IMR-90 (cell line): ENCODE measurements around the gene DERL3. TPM values are rescaled to one million over a fixed set of nuclear protein-coding genes. Genes with fewer than 3 reads are reported as not detected.

Experiments
- ATAC-seq: fragments of 200-7000 bp; cut with Tn5 transposase; 2 replicates; pipeline ENCODE4 v1.9.1; 2020; ENCODE audit warnings: low read depth, mild to moderate bottlenecking, moderate library complexity
- BruUV-seq: library from RNA; stranded (reverse); fragments of 400-500 nt; replicated peaks from 2 replicates; lab custom pipeline; 2021; lab: Mats Ljungman, UMichigan
- CTCF ChIA-PET: fragments of 300-600 bp; formaldehyde crosslinking; extraction: SDS; loops from one replicate; lab custom pipeline; 2021; ENCODE audit warnings: antibody characterized with exemption; lab: Yijun Ruan, JAX
- POLR2A ChIA-PET: fragments of 300-600 bp; sonication (Branson Sonifier 250); formaldehyde crosslinking; loops from one replicate; lab custom pipeline; 2022; ENCODE audit warnings: antibody characterized with exemption; ENCODE audit not compliant: unreplicated experiment; lab: Charles Lee
- DNase-seq: peaks from one replicate; pipeline ENCODE4 v3.0.0; 2013
- H2AFZ ChIP-seq: replicated peaks from 2 replicates; pipeline ENCODE3; 2013; ENCODE audit warnings: low read length, mild to moderate bottlenecking; ENCODE audit not compliant: poor library complexity
- H2AK5ac ChIP-seq: 2 replicates; pipeline ENCODE4 v1.6.1; 2013; ENCODE audit warnings: low read depth, low read length, inconsistent platforms
- H2AK9ac ChIP-seq: replicated peaks from 2 replicates; pipeline ENCODE3; 2013; ENCODE audit warnings: mild to moderate bottlenecking, low read depth, low read length, moderate library complexity; ENCODE audit not compliant: poor library complexity
- H2BK120ac ChIP-seq: 2 replicates; pipeline ENCODE4 v1.6.1; 2013; ENCODE audit warnings: low read depth, low read length, inconsistent platforms
- H2BK15ac ChIP-seq: 3 replicates; pipeline ENCODE4 v1.6.1; 2013; ENCODE audit warnings: low read depth, low read length, inconsistent platforms
- H2BK20ac ChIP-seq: 2 replicates; pipeline ENCODE4 v1.6.1; 2013; ENCODE audit warnings: low read depth, mild to moderate bottlenecking, inconsistent platforms, low read length, moderate library complexity
- H2BK5ac ChIP-seq: 2 replicates; pipeline ENCODE4 v1.6.1; 2013; ENCODE audit warnings: mild to moderate bottlenecking, low read depth, low read length, inconsistent platforms; ENCODE audit not compliant: poor library complexity, severe bottlenecking
- H3K14ac ChIP-seq: replicated peaks from 2 replicates; pipeline ENCODE4 v1.6.1; 2013; ENCODE audit warnings: low read depth, low read length, inconsistent platforms
- H3K18ac ChIP-seq: 2 replicates; pipeline ENCODE4 v1.6.1; 2013; ENCODE audit warnings: low read depth, low read length, control low read depth
- H3K23ac ChIP-seq: 2 replicates; pipeline ENCODE4 v1.6.1; 2013; ENCODE audit warnings: low read depth, low read length, inconsistent platforms
- H3K27ac ChIP-seq: 2 replicates; pipeline ENCODE4 v1.5.1; 2013; ENCODE audit warnings: mild to moderate bottlenecking, control low read depth, low read length; ENCODE audit not compliant: insufficient read depth
- H3K27me3 ChIP-seq: 2 replicates; pipeline ENCODE4 v1.6.1; 2013; ENCODE audit warnings: low read length; ENCODE audit not compliant: control insufficient read depth, insufficient read depth
- H3K36me3 ChIP-seq: 2 replicates; pipeline ENCODE4 v1.6.1; 2013; ENCODE audit warnings: low read length, mixed read lengths; ENCODE audit not compliant: control insufficient read depth, insufficient read depth
- H3K4ac ChIP-seq: 2 replicates; pipeline ENCODE4 v1.6.1; 2013; ENCODE audit warnings: low read depth, low read length, inconsistent platforms
- H3K4me1 ChIP-seq: 2 replicates; pipeline ENCODE4 v1.6.1; 2013; ENCODE audit warnings: low read length, mixed read lengths; ENCODE audit not compliant: control insufficient read depth, insufficient read depth
- H3K4me2 ChIP-seq: 2 replicates; pipeline ENCODE4 v1.6.1; 2013; ENCODE audit warnings: low read depth, mild to moderate bottlenecking, control low read depth, low read length, moderate library complexity
- H3K4me3 ChIP-seq: 2 replicates; pipeline ENCODE4 v1.5.1; 2013; ENCODE audit warnings: low read depth, mild to moderate bottlenecking, control low read depth, low read length, moderate library complexity; ENCODE audit not compliant: insufficient read depth
- H3K56ac ChIP-seq: 2 replicates; pipeline ENCODE4 v1.6.1; 2013; ENCODE audit warnings: low read length, inconsistent platforms; ENCODE audit not compliant: insufficient read depth; ENCODE audit errors: extremely low read depth
- H3K79me1 ChIP-seq, 2 experiments: 2 replicates each; pipeline ENCODE4 v1.6.1; 2013; ENCODE audit warnings: low read length in 2 of 2, inconsistent platforms in 1 of 2, low read depth in 1 of 2
- H3K9ac ChIP-seq: 2 replicates; pipeline ENCODE4 v1.6.1; 2013; ENCODE audit warnings: low read depth, low read length, control low read depth
- H3K9me1 ChIP-seq: 2 replicates; pipeline ENCODE4 v1.6.1; 2013; ENCODE audit warnings: low read length, inconsistent platforms; ENCODE audit not compliant: insufficient read depth
- H3K9me3 ChIP-seq: 2 replicates; pipeline ENCODE4 v1.6.1; 2013; ENCODE audit warnings: low read length; ENCODE audit not compliant: control insufficient read depth, insufficient read depth
- H4K20me1 ChIP-seq: 2 replicates; pipeline ENCODE4 v1.6.1; 2013; ENCODE audit warnings: low read length, inconsistent platforms; ENCODE audit not compliant: insufficient read depth
- H4K5ac ChIP-seq: 2 replicates; pipeline ENCODE4 v1.6.1; 2013; ENCODE audit warnings: mild to moderate bottlenecking, low read depth, low read length, control low read depth
- H4K8ac ChIP-seq, 2 experiments: 2 replicates each; pipeline ENCODE4 v1.6.1; 2013; ENCODE audit warnings: low read depth in 2 of 2, low read length in 2 of 2, control low read depth in 1 of 2, inconsistent platforms in 1 of 2
- H4K91ac ChIP-seq: 2 replicates; pipeline ENCODE4 v1.6.1; 2013; ENCODE audit warnings: low read depth, low read length, inconsistent platforms; ENCODE audit not compliant: insufficient read depth
- BHLHE40 ChIP-seq: fragments of 150-350 bp; IDR thresholded peaks from 2 replicates; pipeline ENCODE4 v1.6.1; 2016; ENCODE audit warnings: mild to moderate bottlenecking, low read depth, low read length
- MAZ ChIP-seq: IDR thresholded peaks from 2 replicates; pipeline ENCODE4 v1.6.1; 2012; ENCODE audit warnings: low read depth, mild to moderate bottlenecking, low read length, improper control_type of control experiment, moderate library complexity, borderline replicate concordance
- MXI1 ChIP-seq: IDR thresholded peaks from 2 replicates; pipeline ENCODE4 v1.6.1; 2012; ENCODE audit warnings: low read depth, mild to moderate bottlenecking, low read length, moderate library complexity, borderline replicate concordance
- NFE2L2 ChIP-seq: fragments of 150-350 bp; IDR thresholded peaks from 2 replicates; pipeline ENCODE4 v1.6.1; 2016; ENCODE audit warnings: low read depth, mild to moderate bottlenecking, low read length
- POLR2A ChIP-seq: IDR thresholded peaks from 2 replicates; pipeline ENCODE4 v1.6.1; 2012; ENCODE audit warnings: mild to moderate bottlenecking, low read depth, low read length
- RFX5 ChIP-seq: IDR thresholded peaks from 2 replicates; pipeline ENCODE4 v1.8.0; 2012; ENCODE audit warnings: low read depth, mild to moderate bottlenecking, low read length, moderate library complexity
- SMC3 ChIP-seq: fragments of 150-350 bp; IDR thresholded peaks from 2 replicates; pipeline ENCODE4 v1.6.1; 2016; ENCODE audit warnings: low read depth, mild to moderate bottlenecking, antibody characterized with exemption, low read length, moderate library complexity
- WGBS, 2 experiments: methylation state at CpG; one replicate each; pipeline versions ENCODE4 v1.1.5 to v1.1.7; 2013; ENCODE audit warnings: missing lambda C conversion rate in 2 of 2; ENCODE audit not compliant: insufficient read length in 1 of 2; ENCODE audit errors: extremely low coverage in 2 of 2; 5-methylcytosine and 5-hydroxymethylcytosine counted together
- dilution Hi-C: fragments of 300-500 bp; cut with HindIII; formaldehyde crosslinking; loops from one replicate; pipeline ENCODE4 v1.14.3; 2018; ENCODE audit warnings: low sequenced_read_pairs; ENCODE audit not compliant: unreplicated experiment
- in situ Hi-C: fragments of 300-500 bp; cut with MboI; formaldehyde crosslinking; loops from 3 replicates; pipeline ENCODE4 v1.14.3; 2019; ENCODE audit warnings: low sequenced_read_pairs, inconsistent platforms, mixed read lengths
- intact Hi-C: fragments of 100-400 bp; cut with micrococcal nuclease; formaldehyde crosslinking; loops from 2 replicates; pipeline ENCODE4 v1.10.0; 2022
- polyA plus RNA-seq, 3 experiments: library from polyadenylated mRNA; depleted of rRNA; stranded (reverse); fragments of >200 nt; gene quantifications; 2 replicates each; pipeline ENCODE4 v1.2.3, GENCODE V29; 2012; ENCODE audit warnings: low replicate concordance in 1 of 3
- total RNA-seq: library from RNA; depleted of rRNA; stranded (reverse); fragments of >200 nt; gene quantifications from 2 replicates; pipeline ENCODE4 v1.2.3, GENCODE V29; 2012
- TF ChIP-seq, protein P1 (sequence below): conservative IDR thresholded peaks from 2 replicates; pipeline ENCODE4 v1.5.1; 2012; ENCODE audit warnings: mild to moderate bottlenecking, low read depth, low read length, improper control_type of control experiment

DERL3 gene
- total and polyA plus RNA-seq, 2 of the 4 experiments (the other 2 are of a cell fraction), result 0.18 to 0.62 TPM

DNA sequence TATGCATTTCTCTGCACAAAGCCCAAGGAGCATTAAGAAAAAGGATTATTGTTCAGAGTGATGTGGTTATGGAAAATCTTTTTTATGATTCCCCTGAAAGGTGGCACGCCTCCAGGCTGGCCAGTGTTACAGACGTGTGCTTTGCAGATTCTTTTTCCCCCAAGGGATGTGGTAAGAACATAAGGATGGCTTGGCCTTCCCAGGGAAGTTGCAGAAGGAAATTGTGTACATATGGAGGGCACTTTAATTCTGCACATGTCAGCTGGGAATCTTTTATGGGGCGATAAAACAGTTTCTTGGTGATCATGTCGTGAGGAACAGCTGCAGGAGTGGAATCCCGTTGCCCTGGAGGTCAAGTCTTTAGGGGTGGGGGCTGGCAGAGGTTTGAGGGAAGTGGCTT lies 42.3 kb downstream of the DERL3 start (continued):
- TF ChIP-seq NFE2L2, result no peak
- no peak for TF ChIP-seq SMC3
- TF ChIP-seq RFX5, result no peak
- TF ChIP-seq BHLHE40, result no peak
- no peak for TF ChIP-seq MAZ
- TF ChIP-seq MXI1, result no peak
- TF ChIP-seq POLR2A, result no peak

DNA sequence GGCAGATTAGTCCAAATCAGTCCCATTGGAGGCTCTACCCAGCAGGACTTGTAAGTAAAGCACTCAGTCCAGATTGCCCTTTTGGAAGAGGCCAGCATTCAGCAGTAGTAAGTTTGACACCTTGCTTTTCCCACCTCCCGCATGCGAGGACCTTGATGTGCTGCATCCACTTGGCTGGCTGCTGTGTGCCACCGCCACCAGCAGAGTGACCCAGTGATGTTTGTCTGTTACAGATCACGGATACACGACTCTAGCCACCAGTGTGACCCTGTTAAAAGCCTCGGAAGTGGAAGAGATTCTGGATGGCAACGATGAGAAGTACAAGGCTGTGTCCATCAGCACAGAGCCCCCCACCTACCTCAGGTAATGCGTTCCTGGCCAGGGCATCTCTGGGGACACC lies 45.5 kb downstream of the DERL3 start:
- H3K18ac ChIP-seq, result no peak overlapping the region
- DNase-seq (no peak), ATAC-seq (no peak)
- no peak overlapping the region for H2BK5ac ChIP-seq
- intact Hi-C loops (no loop called here), in situ Hi-C loops (no loop called here), dilution Hi-C loops (no loop called here)
- H3K4me3 ChIP-seq, result no peak overlapping the region
- H3K36me3 ChIP-seq, result peaks cover 51% of the 10 kb centered on the region
- H2AFZ ChIP-seq, result no peak overlapping the region
- WGBS, 2 experiments, result 98% methylated on average over 4 of the region's 8 CpGs; no CpG with 5 or more reads in 1 of the 2 experiments
- no peak overlapping the region for H3K23ac ChIP-seq
- TF ChIP-seq MAZ, result no peak
- TF ChIP-seq, protein P1, sequence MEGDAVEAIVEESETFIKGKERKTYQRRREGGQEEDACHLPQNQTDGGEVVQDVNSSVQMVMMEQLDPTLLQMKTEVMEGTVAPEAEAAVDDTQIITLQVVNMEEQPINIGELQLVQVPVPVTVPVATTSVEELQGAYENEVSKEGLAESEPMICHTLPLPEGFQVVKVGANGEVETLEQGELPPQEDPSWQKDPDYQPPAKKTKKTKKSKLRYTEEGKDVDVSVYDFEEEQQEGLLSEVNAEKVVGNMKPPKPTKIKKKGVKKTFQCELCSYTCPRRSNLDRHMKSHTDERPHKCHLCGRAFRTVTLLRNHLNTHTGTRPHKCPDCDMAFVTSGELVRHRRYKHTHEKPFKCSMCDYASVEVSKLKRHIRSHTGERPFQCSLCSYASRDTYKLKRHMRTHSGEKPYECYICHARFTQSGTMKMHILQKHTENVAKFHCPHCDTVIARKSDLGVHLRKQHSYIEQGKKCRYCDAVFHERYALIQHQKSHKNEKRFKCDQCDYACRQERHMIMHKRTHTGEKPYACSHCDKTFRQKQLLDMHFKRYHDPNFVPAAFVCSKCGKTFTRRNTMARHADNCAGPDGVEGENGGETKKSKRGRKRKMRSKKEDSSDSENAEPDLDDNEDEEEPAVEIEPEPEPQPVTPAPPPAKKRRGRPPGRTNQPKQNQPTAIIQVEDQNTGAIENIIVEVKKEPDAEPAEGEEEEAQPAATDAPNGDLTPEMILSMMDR, result no peak
- CTCF ChIA-PET, result no interaction called here
- H4K5ac ChIP-seq, result no peak overlapping the region
- H4K91ac ChIP-seq, result no peak overlapping the region
- no peak overlapping the region for H2BK20ac ChIP-seq
- peaks cover 40 to 62% of the 10 kb centered on the region in 2 experiments for H3K79me1 ChIP-seq
- no peak overlapping the region for H4K8ac ChIP-seq
- H3K9ac ChIP-seq, result no peak overlapping the region
- H3K14ac ChIP-seq, result no peak overlapping the region
- no peaks in the 10 kb centered on the region for H3K9me3 ChIP-seq
- BruUV-seq, result no TSS peak
- no peak overlapping the region for H3K4me2 ChIP-seq
- H2BK120ac ChIP-seq, result no peak overlapping the region
- peaks cover 12% of the 10 kb centered on the region; the same call in 1 of the 2 replicates for H3K9me1 ChIP-seq
- POLR2A ChIA-PET, result no interaction called here
- peaks cover 10% of the 10 kb centered on the region for H3K4me1 ChIP-seq
- no peak overlapping the region for H2AK5ac ChIP-seq
- H3K56ac ChIP-seq, result no peak overlapping the region
- peak overlapping the region; percentile 26 for H2AK9ac ChIP-seq
- H3K27ac ChIP-seq, result no peak overlapping the region
- H3K27me3 ChIP-seq, result no peaks in the 10 kb centered on the region
- H3K4ac ChIP-seq, result no peak overlapping the region
- peaks cover 51% of the 10 kb centered on the region for H4K20me1 ChIP-seq
- no peak overlapping the region for H2BK15ac ChIP-seq
